ENCODE results near the gene UBE2Q2. TPM values are rescaled to one million over a fixed set of nuclear protein-coding genes. Genes with fewer than 3 reads are reported as not detected.
"Not testable (repeated sequence)": the region's sequence is repeated elsewhere in the genome, so short reads cannot be mapped to it uniquely, and the experiment has no call there.

UBE2Q2 gene
- polyA plus RNA-seq, 1 donor from 2014 or later, result 83.8 TPM

DNA sequence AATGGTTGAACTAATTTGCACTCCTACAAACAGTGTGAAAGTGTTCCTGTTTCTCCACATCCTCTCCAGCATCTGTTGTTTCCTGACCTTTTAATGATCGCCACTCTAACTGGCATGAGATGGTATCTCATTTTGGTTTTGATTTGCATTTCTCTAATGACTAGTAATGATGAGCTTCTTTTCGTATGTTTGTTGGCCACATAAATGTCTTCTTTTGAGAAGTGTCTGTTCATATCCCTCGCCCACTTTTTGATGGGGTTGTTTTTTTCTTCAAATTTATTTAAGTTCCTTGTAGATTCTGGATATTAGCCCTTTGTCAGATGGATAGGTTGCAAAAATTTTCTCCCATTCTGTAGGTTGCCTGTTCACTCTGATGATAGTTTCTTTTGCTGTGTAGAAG is 67.1 kb downstream of the UBE2Q2 start:
- not testable (repeated sequence) for H2AFZ ChIP-seq (ENCODE audit: low read depth, low read length); H3K36me3 ChIP-seq (ENCODE audit: insufficient read depth, low read length); H3F3A ChIP-seq (ENCODE audit: insufficient read depth, low read length, poor library complexity, severe bottlenecking); H3K27me3 ChIP-seq (ENCODE audit: insufficient read depth, low read depth, low read length); H4K20me1 ChIP-seq (ENCODE audit: insufficient read depth); H3K4me2 ChIP-seq (ENCODE audit: low read length); H3K9me2 ChIP-seq (ENCODE audit: insufficient read depth, low read length); H3K4me3 ChIP-seq (ENCODE audit: low read length); H3K9ac ChIP-seq (ENCODE audit: low read length); H3K9me3 ChIP-seq (ENCODE audit: low read length); H3K27ac ChIP-seq (ENCODE audit: low read length)
- peaks cover 22% of the 10 kb centered on the region for H3K79me2 ChIP-seq (replicated peaks; ENCODE audit: insufficient read depth, low read length)

DNA sequence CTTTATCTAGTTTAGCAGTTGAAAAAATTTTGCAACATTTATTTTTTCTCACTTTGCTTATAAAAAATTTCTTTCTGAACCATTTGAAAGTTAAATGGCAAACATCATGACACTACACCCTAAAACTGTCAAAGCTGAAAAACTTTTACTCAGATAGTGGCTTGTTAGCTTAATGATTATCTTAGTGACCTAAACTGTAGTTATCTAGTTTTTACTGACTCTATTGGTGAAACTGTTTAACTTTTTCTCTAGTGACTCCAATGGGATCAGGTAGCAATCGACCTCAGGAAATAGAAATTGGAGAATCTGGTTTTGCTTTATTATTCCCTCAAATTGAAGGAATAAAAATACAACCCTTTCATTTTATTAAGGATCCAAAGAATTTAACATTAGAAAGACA is 73.7 kb downstream of the UBE2Q2 start:
- Histone ChIP-seq H3K79me2 (replicated peaks; ENCODE audit: insufficient read depth, low read length) (no peaks in the 10 kb centered on the region), H2AFZ (ENCODE audit: low read depth, low read length) (no peak overlapping the region), H3K9me2 (ENCODE audit: insufficient read depth, low read length) (no peaks in the 10 kb centered on the region), H3K9ac (ENCODE audit: low read length) (no peak overlapping the region), H3K27ac (ENCODE audit: low read length) (no peak overlapping the region), H4K20me1 (ENCODE audit: insufficient read depth) (no peaks in the 10 kb centered on the region), H3K9me3 (ENCODE audit: low read length) (no peaks in the 10 kb centered on the region), H3K4me3 (ENCODE audit: low read length) (no peak overlapping the region), H3K36me3 (ENCODE audit: insufficient read depth, low read length) (no peaks in the 10 kb centered on the region), H3F3A (ENCODE audit: insufficient read depth, low read length, poor library complexity, severe bottlenecking) (no peaks in the 10 kb centered on the region), H3K27me3 (ENCODE audit: insufficient read depth, low read depth, low read length) (no peaks in the 10 kb centered on the region), H3K4me2 (ENCODE audit: low read length) (no peak overlapping the region)
- TF ChIP-seq EZH2 (IDR thresholded peaks at IDR 0.05; ENCODE audit: borderline replicate concordance, insufficient read depth, low read length, poor library complexity, severe bottlenecking) (no peak), POLR2AphosphoS5 (IDR thresholded peaks at IDR 0.05) (no peak), TAF1 (IDR thresholded peaks at IDR 0.05; ENCODE audit: low read depth) (no peak)

DNA sequence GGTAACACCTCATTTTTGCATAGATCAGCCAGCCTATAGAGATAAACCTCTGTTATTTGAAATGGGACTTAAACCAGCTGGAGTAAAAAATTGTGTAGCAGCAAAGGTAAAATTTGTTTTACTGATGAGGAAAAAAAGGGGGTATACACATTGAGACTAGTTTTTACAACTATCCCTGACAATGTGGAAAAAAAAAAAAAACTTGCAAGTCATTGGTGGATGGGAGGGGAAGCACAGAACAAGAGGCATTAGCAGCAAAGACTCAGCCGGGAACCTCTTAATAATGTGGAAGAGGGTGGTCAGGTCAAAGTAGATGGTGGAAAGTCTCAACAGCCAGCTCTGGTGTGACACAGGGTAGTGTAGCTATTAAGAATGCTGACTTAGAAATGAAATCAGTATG is 74.9 kb downstream of the UBE2Q2 start:
- Histone ChIP-seq H3K4me2 (ENCODE audit: low read length) (no peak overlapping the region), H2AFZ (ENCODE audit: low read depth, low read length) (no peak overlapping the region), H3K9me3 (ENCODE audit: low read length) (no peaks in the 10 kb centered on the region), H4K20me1 (ENCODE audit: insufficient read depth) (no peaks in the 10 kb centered on the region), H3K4me3 (ENCODE audit: low read length) (no peak overlapping the region), H3K79me2 (replicated peaks; ENCODE audit: insufficient read depth, low read length) (no peaks in the 10 kb centered on the region), H3K9me2 (ENCODE audit: insufficient read depth, low read length) (no peaks in the 10 kb centered on the region), H3K9ac (ENCODE audit: low read length) (no peak overlapping the region), H3K27ac (ENCODE audit: low read length) (no peak overlapping the region), H3F3A (ENCODE audit: insufficient read depth, low read length, poor library complexity, severe bottlenecking) (no peaks in the 10 kb centered on the region), H3K27me3 (ENCODE audit: insufficient read depth, low read depth, low read length) (no peaks in the 10 kb centered on the region), H3K36me3 (ENCODE audit: insufficient read depth, low read length) (no peaks in the 10 kb centered on the region)
- TF ChIP-seq RAD21 (conservative IDR thresholded peaks at IDR 0.05) (no peak), EP300 (conservative IDR thresholded peaks at IDR 0.05; ENCODE audit: poor library complexity, severe bottlenecking) (no peak), TAF1 (IDR thresholded peaks at IDR 0.05; ENCODE audit: low read depth) (no peak)
- TF ChIP-seq, protein P1, sequence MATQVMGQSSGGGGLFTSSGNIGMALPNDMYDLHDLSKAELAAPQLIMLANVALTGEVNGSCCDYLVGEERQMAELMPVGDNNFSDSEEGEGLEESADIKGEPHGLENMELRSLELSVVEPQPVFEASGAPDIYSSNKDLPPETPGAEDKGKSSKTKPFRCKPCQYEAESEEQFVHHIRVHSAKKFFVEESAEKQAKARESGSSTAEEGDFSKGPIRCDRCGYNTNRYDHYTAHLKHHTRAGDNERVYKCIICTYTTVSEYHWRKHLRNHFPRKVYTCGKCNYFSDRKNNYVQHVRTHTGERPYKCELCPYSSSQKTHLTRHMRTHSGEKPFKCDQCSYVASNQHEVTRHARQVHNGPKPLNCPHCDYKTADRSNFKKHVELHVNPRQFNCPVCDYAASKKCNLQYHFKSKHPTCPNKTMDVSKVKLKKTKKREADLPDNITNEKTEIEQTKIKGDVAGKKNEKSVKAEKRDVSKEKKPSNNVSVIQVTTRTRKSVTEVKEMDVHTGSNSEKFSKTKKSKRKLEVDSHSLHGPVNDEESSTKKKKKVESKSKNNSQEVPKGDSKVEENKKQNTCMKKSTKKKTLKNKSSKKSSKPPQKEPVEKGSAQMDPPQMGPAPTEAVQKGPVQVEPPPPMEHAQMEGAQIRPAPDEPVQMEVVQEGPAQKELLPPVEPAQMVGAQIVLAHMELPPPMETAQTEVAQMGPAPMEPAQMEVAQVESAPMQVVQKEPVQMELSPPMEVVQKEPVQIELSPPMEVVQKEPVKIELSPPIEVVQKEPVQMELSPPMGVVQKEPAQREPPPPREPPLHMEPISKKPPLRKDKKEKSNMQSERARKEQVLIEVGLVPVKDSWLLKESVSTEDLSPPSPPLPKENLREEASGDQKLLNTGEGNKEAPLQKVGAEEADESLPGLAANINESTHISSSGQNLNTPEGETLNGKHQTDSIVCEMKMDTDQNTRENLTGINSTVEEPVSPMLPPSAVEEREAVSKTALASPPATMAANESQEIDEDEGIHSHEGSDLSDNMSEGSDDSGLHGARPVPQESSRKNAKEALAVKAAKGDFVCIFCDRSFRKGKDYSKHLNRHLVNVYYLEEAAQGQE (IDR thresholded peaks at IDR 0.05; ENCODE audit: borderline replicate concordance), result no peak

DNA sequence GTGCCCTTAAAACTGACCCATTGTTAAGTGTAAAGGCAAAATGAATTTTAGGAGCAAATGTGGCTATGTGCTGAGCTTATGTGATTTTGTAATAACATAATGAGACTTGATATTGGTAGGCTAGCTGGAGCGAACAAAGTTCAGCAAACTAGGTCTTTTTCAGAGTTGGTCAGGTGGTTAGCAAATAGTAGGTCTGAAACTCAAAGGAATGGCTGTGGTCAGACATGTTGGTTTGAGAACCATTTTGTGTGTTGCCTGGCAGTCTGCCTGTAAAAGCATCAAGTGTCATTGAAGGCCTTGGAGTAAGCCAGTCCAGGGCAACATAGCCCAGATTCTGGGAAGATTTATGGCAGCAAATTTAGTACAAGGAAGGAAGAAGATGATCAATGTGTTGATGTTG is 76.8 kb downstream of the UBE2Q2 start:
- Histone ChIP-seq H3F3A (ENCODE audit: insufficient read depth, low read length, poor library complexity, severe bottlenecking) (no peaks in the 10 kb centered on the region), H3K9me3 (ENCODE audit: low read length) (no peaks in the 10 kb centered on the region), H3K79me2 (replicated peaks; ENCODE audit: insufficient read depth, low read length) (no peaks in the 10 kb centered on the region), H3K9ac (ENCODE audit: low read length) (no peak overlapping the region), H3K27ac (ENCODE audit: low read length) (no peak overlapping the region), H4K20me1 (ENCODE audit: insufficient read depth) (no peaks in the 10 kb centered on the region), H3K9me2 (ENCODE audit: insufficient read depth, low read length) (no peaks in the 10 kb centered on the region), H3K27me3 (ENCODE audit: insufficient read depth, low read depth, low read length) (no peaks in the 10 kb centered on the region), H3K4me2 (ENCODE audit: low read length) (no peak overlapping the region), H3K4me3 (ENCODE audit: low read length) (no peak overlapping the region), H2AFZ (ENCODE audit: low read depth, low read length) (no peak overlapping the region), H3K36me3 (ENCODE audit: insufficient read depth, low read length) (no peaks in the 10 kb centered on the region)
- TF ChIP-seq TAF1 (IDR thresholded peaks at IDR 0.05; ENCODE audit: low read depth) (no peak), POLR2AphosphoS5 (IDR thresholded peaks at IDR 0.05) (no peak), EZH2 (IDR thresholded peaks at IDR 0.05; ENCODE audit: borderline replicate concordance, insufficient read depth, low read length, poor library complexity, severe bottlenecking) (no peak), RAD21 (conservative IDR thresholded peaks at IDR 0.05) (no peak), SMC3 (conservative IDR thresholded peaks at IDR 0.05; ENCODE audit: poor library complexity) (no peak), MXI1 (conservative IDR thresholded peaks at IDR 0.05; ENCODE audit: poor library complexity, severe bottlenecking) (no peak), EP300 (conservative IDR thresholded peaks at IDR 0.05; ENCODE audit: poor library complexity, severe bottlenecking) (no peak)
- TF ChIP-seq, protein P1 (IDR thresholded peaks at IDR 0.05; ENCODE audit: borderline replicate concordance), result no peak
- TF ChIP-seq, protein P2, sequence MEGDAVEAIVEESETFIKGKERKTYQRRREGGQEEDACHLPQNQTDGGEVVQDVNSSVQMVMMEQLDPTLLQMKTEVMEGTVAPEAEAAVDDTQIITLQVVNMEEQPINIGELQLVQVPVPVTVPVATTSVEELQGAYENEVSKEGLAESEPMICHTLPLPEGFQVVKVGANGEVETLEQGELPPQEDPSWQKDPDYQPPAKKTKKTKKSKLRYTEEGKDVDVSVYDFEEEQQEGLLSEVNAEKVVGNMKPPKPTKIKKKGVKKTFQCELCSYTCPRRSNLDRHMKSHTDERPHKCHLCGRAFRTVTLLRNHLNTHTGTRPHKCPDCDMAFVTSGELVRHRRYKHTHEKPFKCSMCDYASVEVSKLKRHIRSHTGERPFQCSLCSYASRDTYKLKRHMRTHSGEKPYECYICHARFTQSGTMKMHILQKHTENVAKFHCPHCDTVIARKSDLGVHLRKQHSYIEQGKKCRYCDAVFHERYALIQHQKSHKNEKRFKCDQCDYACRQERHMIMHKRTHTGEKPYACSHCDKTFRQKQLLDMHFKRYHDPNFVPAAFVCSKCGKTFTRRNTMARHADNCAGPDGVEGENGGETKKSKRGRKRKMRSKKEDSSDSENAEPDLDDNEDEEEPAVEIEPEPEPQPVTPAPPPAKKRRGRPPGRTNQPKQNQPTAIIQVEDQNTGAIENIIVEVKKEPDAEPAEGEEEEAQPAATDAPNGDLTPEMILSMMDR (IDR thresholded peaks at IDR 0.05; ENCODE audit: poor library complexity, severe bottlenecking), result no peak
